Fibroblast of the aortic adventitia (primary cell): ENCODE measurements around the gene NBEA. TPM values are rescaled to one million over a fixed set of nuclear protein-coding genes. Genes with fewer than 3 reads are reported as not detected.

Experiments used
- DNase-seq: peaks from one replicate; pipeline ENCODE4 v3.0.0-alpha.2; 2010; ENCODE audit warnings: low read depth
- H3K4me3 ChIP-seq: 2 replicates; pipeline ENCODE4 v1.5.1; 2011; ENCODE audit warnings: low read depth, mild to moderate bottlenecking, control low read depth, low read length, moderate library complexity
- total RNA-seq: library from RNA; depleted of rRNA; stranded (reverse); fragments of >200 nt; gene quantifications from 2 replicates; pipeline ENCODE4 v1.2.3, GENCODE V29; 2012; ENCODE audit warnings: low replicate concordance
- TF ChIP-seq, protein P1 (sequence below): IDR thresholded peaks from 2 replicates; pipeline ENCODE4 v1.5.1; 2011; ENCODE audit warnings: mild to moderate bottlenecking, low read length, control low read depth, inconsistent platforms; ENCODE audit not compliant: insufficient read depth

The NBEA gene
- total RNA-seq, 1 donor: 6.9 TPM

DNA sequence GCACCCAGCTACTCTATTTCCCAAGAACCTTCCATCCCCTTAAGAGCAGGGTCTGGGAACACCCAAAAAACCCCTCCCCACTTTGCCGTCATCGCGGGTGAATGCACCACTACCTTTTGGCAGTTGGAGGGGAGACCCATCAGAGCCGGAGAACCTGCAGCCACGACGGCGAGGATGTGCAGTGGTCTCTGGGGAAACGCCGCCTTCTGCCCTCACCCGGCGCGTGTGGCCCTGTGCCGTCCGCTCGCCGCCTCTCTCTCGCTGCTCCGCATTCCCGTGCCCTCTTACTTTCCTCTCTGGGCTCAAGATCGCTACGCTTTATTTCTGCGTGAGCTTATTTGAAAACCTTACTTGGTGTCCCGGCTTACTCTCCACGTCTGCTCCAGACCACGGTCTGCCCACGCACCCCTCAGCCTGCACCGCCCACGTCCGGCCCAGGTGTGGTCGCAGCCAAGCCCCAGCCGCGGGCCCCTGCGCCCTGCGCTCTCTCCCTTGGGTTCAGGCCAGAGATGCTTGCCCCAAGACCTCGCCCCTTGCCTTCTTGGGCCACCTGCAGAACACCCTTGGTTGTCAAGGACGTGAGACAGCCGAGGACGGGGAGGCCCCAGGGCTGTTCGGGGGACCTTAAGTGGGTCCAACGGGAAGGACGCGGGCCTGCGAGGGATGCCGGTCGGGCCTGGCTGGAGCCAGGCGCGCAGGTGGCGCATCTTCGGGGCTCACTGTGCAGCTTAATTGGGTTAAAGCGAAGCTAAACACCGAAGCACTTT is 536.4 kb downstream of the NBEA start:
- DNase-seq: no peak
- TF ChIP-seq, protein P1, sequence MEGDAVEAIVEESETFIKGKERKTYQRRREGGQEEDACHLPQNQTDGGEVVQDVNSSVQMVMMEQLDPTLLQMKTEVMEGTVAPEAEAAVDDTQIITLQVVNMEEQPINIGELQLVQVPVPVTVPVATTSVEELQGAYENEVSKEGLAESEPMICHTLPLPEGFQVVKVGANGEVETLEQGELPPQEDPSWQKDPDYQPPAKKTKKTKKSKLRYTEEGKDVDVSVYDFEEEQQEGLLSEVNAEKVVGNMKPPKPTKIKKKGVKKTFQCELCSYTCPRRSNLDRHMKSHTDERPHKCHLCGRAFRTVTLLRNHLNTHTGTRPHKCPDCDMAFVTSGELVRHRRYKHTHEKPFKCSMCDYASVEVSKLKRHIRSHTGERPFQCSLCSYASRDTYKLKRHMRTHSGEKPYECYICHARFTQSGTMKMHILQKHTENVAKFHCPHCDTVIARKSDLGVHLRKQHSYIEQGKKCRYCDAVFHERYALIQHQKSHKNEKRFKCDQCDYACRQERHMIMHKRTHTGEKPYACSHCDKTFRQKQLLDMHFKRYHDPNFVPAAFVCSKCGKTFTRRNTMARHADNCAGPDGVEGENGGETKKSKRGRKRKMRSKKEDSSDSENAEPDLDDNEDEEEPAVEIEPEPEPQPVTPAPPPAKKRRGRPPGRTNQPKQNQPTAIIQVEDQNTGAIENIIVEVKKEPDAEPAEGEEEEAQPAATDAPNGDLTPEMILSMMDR: no peak
- no peak overlapping the region for H3K4me3 ChIP-seq

DNA sequence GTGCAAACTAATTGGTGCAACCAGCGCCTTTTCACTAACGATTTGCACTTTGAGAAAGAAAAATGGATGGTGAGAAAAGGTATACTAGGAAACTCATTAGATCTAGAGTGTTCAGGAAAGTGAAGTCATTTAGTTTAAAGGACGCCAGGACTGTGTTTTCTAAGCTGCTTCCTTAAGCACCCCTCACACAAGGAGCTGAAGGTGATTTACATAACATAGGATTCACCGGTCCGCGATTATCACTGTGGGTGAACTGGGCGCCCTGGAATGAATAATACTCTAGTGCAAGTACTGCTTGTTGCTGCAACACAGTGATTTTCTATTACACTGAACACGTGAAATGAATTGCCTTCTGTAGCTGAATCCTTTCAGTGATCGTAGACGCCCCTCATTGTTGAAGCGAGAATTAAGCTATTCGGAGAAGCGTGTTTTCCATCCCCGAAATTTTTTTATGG is 537.0 kb downstream of the NBEA start:
- TF ChIP-seq, protein P1: no peak

DNA sequence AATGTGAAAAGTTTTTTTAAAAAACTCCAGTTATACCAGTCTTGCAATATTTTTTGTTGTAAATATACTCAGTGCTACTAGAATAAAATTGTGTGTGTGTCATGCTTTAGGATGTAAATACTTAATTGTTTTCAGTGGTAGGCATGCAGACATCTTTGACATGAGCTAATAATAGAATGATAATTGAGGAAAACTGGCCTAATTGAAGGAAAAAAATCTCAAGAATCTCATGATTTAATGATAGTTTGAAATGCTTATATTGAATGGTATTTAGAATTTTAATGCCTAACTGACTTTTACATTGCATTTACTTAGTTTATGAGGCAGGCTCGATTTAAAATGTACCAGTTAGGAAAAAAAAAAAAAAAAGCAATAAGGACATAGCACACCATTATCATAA is 537.6 kb downstream of the NBEA start:
- TF ChIP-seq, protein P1: no peak

More for the DNA sequence above, 537.0 kb downstream of the NBEA start:
- DNase-seq: no peak
- no peak overlapping the region for H3K4me3 ChIP-seq

DNA sequence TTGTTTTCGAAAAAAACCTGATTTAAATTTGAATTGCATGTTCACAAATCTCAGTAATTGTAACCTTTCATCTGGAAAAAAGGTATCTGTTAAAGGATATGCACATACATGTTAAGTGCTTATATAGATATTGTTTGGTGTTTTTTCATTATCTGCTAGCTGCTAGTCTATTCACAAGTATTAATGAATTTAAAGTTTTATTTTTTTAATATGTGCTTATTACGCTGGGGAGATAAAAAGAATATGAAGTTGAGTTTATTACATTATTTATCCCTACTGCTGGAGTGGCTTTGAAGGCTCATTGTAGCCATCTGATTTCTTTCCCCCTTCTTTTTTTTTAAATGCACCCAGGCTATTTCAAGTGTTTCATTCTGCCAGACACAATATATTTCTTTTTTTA is 538.3 kb downstream of the NBEA start:
- TF ChIP-seq, protein P1: no peak
- no peak for DNase-seq
- no peak overlapping the region for H3K4me3 ChIP-seq

More for the DNA sequence above, 537.6 kb downstream of the NBEA start:
- DNase-seq: no peak
- H3K4me3 ChIP-seq: no peak overlapping the region

DNA sequence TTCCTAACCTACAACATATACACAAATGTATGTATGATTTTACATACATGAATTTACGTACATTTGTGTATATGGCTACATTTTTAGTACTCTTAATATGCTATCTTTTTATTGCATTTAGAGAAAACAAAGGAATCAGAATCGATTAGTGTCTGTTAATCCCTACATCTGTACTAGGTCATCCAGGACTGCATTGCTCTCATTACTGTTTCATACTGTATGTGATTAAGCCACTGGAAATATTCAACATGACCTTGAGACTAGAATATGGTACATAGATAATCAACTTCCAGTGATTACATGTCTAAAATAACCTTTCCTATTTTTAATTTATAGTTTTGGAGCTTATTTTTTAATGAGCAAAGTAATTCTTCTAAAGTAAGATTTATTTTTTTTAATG is 539.7 kb downstream of the NBEA start:
- TF ChIP-seq, protein P1: no peak

DNA sequence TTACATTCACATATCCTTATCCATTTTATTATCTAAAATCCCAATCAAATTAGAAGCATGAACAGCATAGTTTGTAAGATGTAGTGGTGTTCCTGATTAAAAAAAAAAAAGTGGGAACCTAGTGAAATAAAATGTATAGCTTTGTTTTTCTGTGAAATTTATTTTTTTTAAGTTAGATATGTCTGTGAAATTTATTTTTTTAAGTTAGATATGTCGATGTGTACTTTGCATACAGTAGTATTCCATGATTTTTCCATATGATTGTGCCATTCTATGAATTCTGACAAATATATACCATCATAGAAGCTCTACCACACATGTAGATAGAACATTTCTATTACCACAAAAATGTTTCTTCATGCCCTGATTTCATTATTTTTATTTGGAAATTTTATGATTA is 540.5 kb downstream of the NBEA start:
- TF ChIP-seq, protein P1: no peak
- DNase-seq: no peak

More for the DNA sequence above, 539.7 kb downstream of the NBEA start:
- DNase-seq: no peak
- H3K4me3 ChIP-seq: no peak overlapping the region

More for the DNA sequence above, 540.5 kb downstream of the NBEA start:
- H3K4me3 ChIP-seq: no peak overlapping the region
